ENCODE data around the gene DNAJB2.

The DNAJB2 gene

DNA sequence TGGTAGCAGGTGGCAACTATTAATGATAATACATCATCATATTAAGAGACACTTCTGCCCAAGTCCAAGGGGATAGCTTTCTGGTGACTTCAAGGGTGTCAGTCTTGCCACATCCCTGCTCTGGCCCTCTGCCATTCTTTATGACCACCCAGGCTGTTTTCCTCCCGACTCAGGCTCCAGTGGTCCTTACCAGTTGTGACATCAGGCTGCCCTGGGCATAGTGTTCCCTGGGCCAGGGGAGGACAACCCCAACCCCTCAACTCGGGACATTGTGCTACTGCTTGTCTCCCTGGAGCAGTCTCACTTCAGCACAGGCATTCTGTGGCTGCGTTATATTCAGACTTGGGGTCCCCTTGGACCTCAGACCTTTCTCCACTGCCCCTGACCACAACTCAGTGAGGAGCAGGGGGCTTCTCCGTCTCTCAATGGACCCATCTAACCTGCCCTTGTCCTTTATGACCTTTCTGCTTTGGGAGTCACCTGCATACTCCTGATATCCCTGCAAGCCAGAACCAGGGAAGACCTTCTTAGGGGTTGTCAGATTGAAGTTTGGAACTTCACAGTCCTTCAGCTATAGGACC, 12.8 kb downstream of the DNAJB2 start:
- Histone ChIP-seq H3K9me3 (ENCODE audit: control insufficient read depth, insufficient read depth, low read length) (no peaks in the 10 kb centered on the region), H3K4me3 (ENCODE audit: low read length) (no peak overlapping the region), H3K36me3 (ENCODE audit: control insufficient read depth, low read length) (no peaks in the 10 kb centered on the region), H3K27me3 (ENCODE audit: control insufficient read depth, low read length) (no peaks in the 10 kb centered on the region), H3K4me1 (ENCODE audit: control insufficient read depth, low read length) (peaks cover 18% of the 10 kb centered on the region), H3K27ac (ENCODE audit: low read depth, low read length) (no peak overlapping the region), H4K20me1 (ENCODE audit: control insufficient read depth, insufficient read depth, low read depth, low read length) (no peaks in the 10 kb centered on the region), H3K4me2 (ENCODE audit: low read length) (no peak overlapping the region), H3F3A (ENCODE audit: control insufficient read depth, insufficient read depth) (peaks cover 2% of the 10 kb centered on the region; the same call in 1 of the 2 replicates), H3K79me2 (ENCODE audit: control insufficient read depth, low read length) (no peaks in the 10 kb centered on the region), H3K9me2 (replicated peaks; ENCODE audit: control insufficient read depth, low read length) (no peaks in the 10 kb centered on the region)
- TF ChIP-seq EZH2phosphoT487 (IDR thresholded peaks at IDR 0.05; ENCODE audit: borderline replicate concordance, low read length), result no peak
- TF ChIP-seq, protein P1, sequence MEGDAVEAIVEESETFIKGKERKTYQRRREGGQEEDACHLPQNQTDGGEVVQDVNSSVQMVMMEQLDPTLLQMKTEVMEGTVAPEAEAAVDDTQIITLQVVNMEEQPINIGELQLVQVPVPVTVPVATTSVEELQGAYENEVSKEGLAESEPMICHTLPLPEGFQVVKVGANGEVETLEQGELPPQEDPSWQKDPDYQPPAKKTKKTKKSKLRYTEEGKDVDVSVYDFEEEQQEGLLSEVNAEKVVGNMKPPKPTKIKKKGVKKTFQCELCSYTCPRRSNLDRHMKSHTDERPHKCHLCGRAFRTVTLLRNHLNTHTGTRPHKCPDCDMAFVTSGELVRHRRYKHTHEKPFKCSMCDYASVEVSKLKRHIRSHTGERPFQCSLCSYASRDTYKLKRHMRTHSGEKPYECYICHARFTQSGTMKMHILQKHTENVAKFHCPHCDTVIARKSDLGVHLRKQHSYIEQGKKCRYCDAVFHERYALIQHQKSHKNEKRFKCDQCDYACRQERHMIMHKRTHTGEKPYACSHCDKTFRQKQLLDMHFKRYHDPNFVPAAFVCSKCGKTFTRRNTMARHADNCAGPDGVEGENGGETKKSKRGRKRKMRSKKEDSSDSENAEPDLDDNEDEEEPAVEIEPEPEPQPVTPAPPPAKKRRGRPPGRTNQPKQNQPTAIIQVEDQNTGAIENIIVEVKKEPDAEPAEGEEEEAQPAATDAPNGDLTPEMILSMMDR (IDR thresholded peaks at IDR 0.05; ENCODE audit: low read depth, low read length, poor library complexity, severe bottlenecking), result no peak

GRCh38 chr2:219292616-219293015, 13.4 kb downstream of the DNAJB2 start:
- no peaks in the 10 kb centered on the region for H3K27me3 ChIP-seq (ENCODE audit: control insufficient read depth, low read length)
- no peak overlapping the region for H3K4me2 ChIP-seq (ENCODE audit: low read length)
- no peak overlapping the region for H3K4me3 ChIP-seq (ENCODE audit: low read length)
- no peaks in the 10 kb centered on the region for H3K9me2 ChIP-seq (replicated peaks; ENCODE audit: control insufficient read depth, low read length)
- H3K9me3 ChIP-seq (ENCODE audit: control insufficient read depth, insufficient read depth, low read length), result no peaks in the 10 kb centered on the region
- H3K4me1 ChIP-seq (ENCODE audit: control insufficient read depth, low read length), result peaks cover 18% of the 10 kb centered on the region
- no peak for TF ChIP-seq EZH2phosphoT487 (IDR thresholded peaks at IDR 0.05; ENCODE audit: borderline replicate concordance, low read length)
- TF ChIP-seq, protein P1 (IDR thresholded peaks at IDR 0.05; ENCODE audit: low read depth, low read length, poor library complexity, severe bottlenecking), result no peak
- no peaks in the 10 kb centered on the region for H3K36me3 ChIP-seq (ENCODE audit: control insufficient read depth, low read length)
- H3K79me2 ChIP-seq (ENCODE audit: control insufficient read depth, low read length), result no peaks in the 10 kb centered on the region
- no peak overlapping the region for H3K27ac ChIP-seq (ENCODE audit: low read depth, low read length)
- H4K20me1 ChIP-seq (ENCODE audit: control insufficient read depth, insufficient read depth, low read depth, low read length), result no peaks in the 10 kb centered on the region
- H3F3A ChIP-seq (ENCODE audit: control insufficient read depth, insufficient read depth), result peaks cover 2% of the 10 kb centered on the region; the same call in 1 of the 2 replicates

DNA sequence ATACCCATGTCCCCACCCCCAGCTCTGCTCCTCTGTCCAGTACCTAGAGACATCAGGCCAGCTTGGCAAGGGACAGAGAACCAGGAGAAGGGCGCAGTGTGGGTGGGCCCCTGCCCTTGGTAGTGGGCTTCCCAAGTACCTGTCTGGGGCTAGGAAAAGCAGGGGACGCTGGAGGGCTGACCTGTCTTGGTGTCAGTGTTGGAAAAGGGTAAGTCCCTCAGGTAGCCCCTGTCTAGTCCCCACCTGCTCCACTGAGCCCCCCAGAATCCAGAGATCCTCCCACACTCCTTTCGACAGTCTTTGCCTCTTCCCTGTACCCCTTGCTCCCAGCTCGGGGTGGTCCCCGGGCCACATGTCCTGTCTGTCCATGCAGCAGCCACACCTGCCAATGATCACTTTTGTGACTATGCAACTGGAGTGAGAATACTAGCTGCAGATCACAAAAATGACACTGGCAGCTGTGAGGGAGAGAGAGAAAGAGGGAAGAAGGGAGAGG, 14.6 kb downstream of the DNAJB2 start:
- no peaks in the 10 kb centered on the region for H3K9me2 ChIP-seq (replicated peaks; ENCODE audit: control insufficient read depth, low read length)
- H3K4me3 ChIP-seq (ENCODE audit: low read length), result peak overlapping the region; percentile 79

More for the DNA sequence above, 14.6 kb downstream of the DNAJB2 start:
- TF ChIP-seq, protein P1 (IDR thresholded peaks at IDR 0.05; ENCODE audit: low read depth, low read length, poor library complexity, severe bottlenecking), result no peak
- no peak for TF ChIP-seq EZH2phosphoT487 (IDR thresholded peaks at IDR 0.05; ENCODE audit: borderline replicate concordance, low read length)
- Histone ChIP-seq H3K4me2 (ENCODE audit: low read length) (peak overlapping the region; percentile 62), H3K27me3 (ENCODE audit: control insufficient read depth, low read length) (peaks cover under 1% of the 10 kb centered on the region; the same call in 1 of the 2 replicates), H3F3A (ENCODE audit: control insufficient read depth, insufficient read depth) (peaks cover 2% of the 10 kb centered on the region; the same call in 1 of the 2 replicates), H3K27ac (ENCODE audit: low read depth, low read length) (no peak overlapping the region), H3K4me1 (ENCODE audit: control insufficient read depth, low read length) (peaks cover 19% of the 10 kb centered on the region), H3K36me3 (ENCODE audit: control insufficient read depth, low read length) (no peaks in the 10 kb centered on the region), H3K79me2 (ENCODE audit: control insufficient read depth, low read length) (no peaks in the 10 kb centered on the region), H3K9me3 (ENCODE audit: control insufficient read depth, insufficient read depth, low read length) (no peaks in the 10 kb centered on the region), H4K20me1 (ENCODE audit: control insufficient read depth, insufficient read depth, low read depth, low read length) (no peaks in the 10 kb centered on the region)

Measured in DOHH2 (cell line).